HEK293 (cell line): ENCODE results near the gene PHACTR1.

Source experiments
- CTCF ChIA-PET: fragments of 350-600 bp; formaldehyde crosslinking; extraction: SDS; loops from one replicate; lab custom pipeline; 2021; ENCODE audit warnings: antibody characterized with exemption; lab: Yijun Ruan, JAX
- POLR2A ChIA-PET: fragments of 300-600 bp; formaldehyde crosslinking; extraction: SDS; loops from one replicate; lab custom pipeline; 2020; ENCODE audit warnings: antibody characterized with exemption, inconsistent platforms; lab: Yijun Ruan, JAX
- H3K27ac ChIP-seq: fragments of 200-500 bp; sonication (Bioruptor generic); 2 replicates; pipeline ENCODE4 v1.5.1; 2014; ENCODE audit warnings: low read depth, low read length, control low read depth, inconsistent platforms; ENCODE audit errors: extremely low read depth
- H3K36me3 ChIP-seq, 2 experiments: fragments of 200-500 bp in 1 of 2; sonication (Bioruptor generic) in 1 of 2; 1 replicate in 1 of 2; 2 replicates in 1 of 2; pipeline ENCODE4 v1.5.1; 2014 to 2017; ENCODE audit warnings: inconsistent platforms in 2 of 2, low read length in 2 of 2; ENCODE audit not compliant: control insufficient read depth in 2 of 2, insufficient read depth in 1 of 2
- H3K4me1 ChIP-seq: fragments of 200-500 bp; sonication (Bioruptor generic); 2 replicates; pipeline ENCODE4 v1.5.1; 2014; ENCODE audit warnings: mild to moderate bottlenecking, low read length, inconsistent platforms; ENCODE audit not compliant: control insufficient read depth, insufficient read depth
- H3K4me3 ChIP-seq: 2 replicates; pipeline ENCODE4 v1.5.1; 2011; ENCODE audit warnings: low read depth, mild to moderate bottlenecking, control low read depth, low read length, moderate library complexity
- H3K9me3 ChIP-seq: fragments of 200-500 bp; sonication (Bioruptor generic); 2 replicates; pipeline ENCODE4 v1.5.1; 2014; ENCODE audit warnings: low read depth, low read length, inconsistent platforms; ENCODE audit not compliant: control insufficient read depth, insufficient read depth
- YY2 ChIP-seq: fragments of 450-650 bp; formaldehyde crosslinking; IDR thresholded peaks from 2 replicates; pipeline ENCODE4 v1.5.1; 2016; ENCODE audit warnings: missing biosample characterization, missing genetic modification characterization
- ZFP37 ChIP-seq: fragments of 450-650 bp; formaldehyde crosslinking; IDR thresholded peaks from 2 replicates; pipeline ENCODE4 v1.5.1; 2016; ENCODE audit warnings: missing biosample characterization, missing genetic modification characterization
- ZNF2 ChIP-seq: fragments of 450-650 bp; formaldehyde crosslinking; IDR thresholded peaks from 2 replicates; pipeline ENCODE4 v1.5.1; 2016; ENCODE audit warnings: missing biosample characterization, missing genetic modification characterization
- ZNF23 ChIP-seq: fragments of 450-650 bp; formaldehyde crosslinking; IDR thresholded peaks from 2 replicates; pipeline ENCODE4 v1.5.1; 2016; ENCODE audit warnings: missing biosample characterization, missing genetic modification characterization, borderline replicate concordance
- ZNF24 ChIP-seq: fragments of 450-650 bp; formaldehyde crosslinking; IDR thresholded peaks from 2 replicates; pipeline ENCODE4 v1.5.1; 2016; ENCODE audit warnings: missing biosample characterization, missing genetic modification characterization
- ZNF248 ChIP-seq: fragments of 450-650 bp; formaldehyde crosslinking; IDR thresholded peaks from 2 replicates; pipeline ENCODE4 v1.5.1; 2017; ENCODE audit warnings: missing biosample characterization, missing genetic modification characterization
- ZNF266 ChIP-seq: fragments of 450-650 bp; formaldehyde crosslinking; IDR thresholded peaks from 2 replicates; pipeline ENCODE4 v1.5.1; 2016; ENCODE audit warnings: missing biosample characterization, missing genetic modification characterization, low read depth
- ZNF354C ChIP-seq: fragments of 450-650 bp; formaldehyde crosslinking; IDR thresholded peaks from 2 replicates; pipeline ENCODE4 v1.5.1; 2016; ENCODE audit warnings: missing biosample characterization, missing genetic modification characterization, low read depth, borderline replicate concordance
- ZNF658 ChIP-seq: fragments of 450-650 bp; formaldehyde crosslinking; IDR thresholded peaks from 2 replicates; pipeline ENCODE4; 2016; ENCODE audit warnings: missing biosample characterization, missing genetic modification characterization
- ZNF660 ChIP-seq: fragments of 450-650 bp; IDR thresholded peaks from 2 replicates; pipeline ENCODE4 v1.5.1; 2018; ENCODE audit warnings: missing biosample characterization, mild to moderate bottlenecking, missing genetic modification characterization
- ZNF768 ChIP-seq: fragments of 450-650 bp; formaldehyde crosslinking; IDR thresholded peaks from 2 replicates; pipeline ENCODE4 v1.5.1; 2018; ENCODE audit warnings: missing biosample characterization, mild to moderate bottlenecking, missing genetic modification characterization
- TF ChIP-seq, protein P1 (sequence below): fragments of 450-650 bp; formaldehyde crosslinking; IDR thresholded peaks from 2 replicates; pipeline ENCODE4 v1.5.1; 2016; ENCODE audit warnings: missing biosample characterization, missing genetic modification characterization, borderline replicate concordance
- TF ChIP-seq, protein P2 (sequence below): fragments of 450-650 bp; formaldehyde crosslinking; IDR thresholded peaks from 2 replicates; pipeline ENCODE4 v1.5.1; 2017; ENCODE audit warnings: missing biosample characterization, missing genetic modification characterization

PHACTR1 gene

DNA sequence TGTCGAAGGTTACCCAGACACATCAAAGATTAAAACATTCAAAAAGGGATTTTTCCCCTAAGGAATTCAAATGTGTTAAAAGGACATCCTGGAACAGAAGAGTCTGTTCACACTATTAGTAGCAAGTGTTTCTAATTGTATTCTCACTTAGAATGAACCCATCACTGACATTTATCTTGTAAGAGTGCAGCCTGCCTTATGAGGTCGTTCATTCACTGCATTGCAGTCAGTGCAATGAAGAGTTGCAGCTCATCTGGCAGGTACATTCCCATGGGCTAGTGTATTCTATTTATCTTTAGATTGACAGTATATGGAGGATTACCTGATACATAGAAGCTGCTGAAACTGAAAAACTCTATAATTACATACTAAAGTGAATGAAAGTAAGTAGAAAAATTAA lies 36.5 kb downstream of the PHACTR1 start:
- no peaks in the 10 kb centered on the region for H3K9me3 ChIP-seq
- H3K27ac ChIP-seq = no peak overlapping the region
- POLR2A ChIA-PET = no interaction called here
- CTCF ChIA-PET = no interaction called here
- TF ChIP-seq ZFP37 (tag by site-specific recombination) (no peak), ZNF266 (tag by site-specific recombination) (no peak), ZNF2 (tag by site-specific recombination) (no peak), ZNF248 (no peak), ZNF768 (no peak)
- TF ChIP-seq, protein P1, sequence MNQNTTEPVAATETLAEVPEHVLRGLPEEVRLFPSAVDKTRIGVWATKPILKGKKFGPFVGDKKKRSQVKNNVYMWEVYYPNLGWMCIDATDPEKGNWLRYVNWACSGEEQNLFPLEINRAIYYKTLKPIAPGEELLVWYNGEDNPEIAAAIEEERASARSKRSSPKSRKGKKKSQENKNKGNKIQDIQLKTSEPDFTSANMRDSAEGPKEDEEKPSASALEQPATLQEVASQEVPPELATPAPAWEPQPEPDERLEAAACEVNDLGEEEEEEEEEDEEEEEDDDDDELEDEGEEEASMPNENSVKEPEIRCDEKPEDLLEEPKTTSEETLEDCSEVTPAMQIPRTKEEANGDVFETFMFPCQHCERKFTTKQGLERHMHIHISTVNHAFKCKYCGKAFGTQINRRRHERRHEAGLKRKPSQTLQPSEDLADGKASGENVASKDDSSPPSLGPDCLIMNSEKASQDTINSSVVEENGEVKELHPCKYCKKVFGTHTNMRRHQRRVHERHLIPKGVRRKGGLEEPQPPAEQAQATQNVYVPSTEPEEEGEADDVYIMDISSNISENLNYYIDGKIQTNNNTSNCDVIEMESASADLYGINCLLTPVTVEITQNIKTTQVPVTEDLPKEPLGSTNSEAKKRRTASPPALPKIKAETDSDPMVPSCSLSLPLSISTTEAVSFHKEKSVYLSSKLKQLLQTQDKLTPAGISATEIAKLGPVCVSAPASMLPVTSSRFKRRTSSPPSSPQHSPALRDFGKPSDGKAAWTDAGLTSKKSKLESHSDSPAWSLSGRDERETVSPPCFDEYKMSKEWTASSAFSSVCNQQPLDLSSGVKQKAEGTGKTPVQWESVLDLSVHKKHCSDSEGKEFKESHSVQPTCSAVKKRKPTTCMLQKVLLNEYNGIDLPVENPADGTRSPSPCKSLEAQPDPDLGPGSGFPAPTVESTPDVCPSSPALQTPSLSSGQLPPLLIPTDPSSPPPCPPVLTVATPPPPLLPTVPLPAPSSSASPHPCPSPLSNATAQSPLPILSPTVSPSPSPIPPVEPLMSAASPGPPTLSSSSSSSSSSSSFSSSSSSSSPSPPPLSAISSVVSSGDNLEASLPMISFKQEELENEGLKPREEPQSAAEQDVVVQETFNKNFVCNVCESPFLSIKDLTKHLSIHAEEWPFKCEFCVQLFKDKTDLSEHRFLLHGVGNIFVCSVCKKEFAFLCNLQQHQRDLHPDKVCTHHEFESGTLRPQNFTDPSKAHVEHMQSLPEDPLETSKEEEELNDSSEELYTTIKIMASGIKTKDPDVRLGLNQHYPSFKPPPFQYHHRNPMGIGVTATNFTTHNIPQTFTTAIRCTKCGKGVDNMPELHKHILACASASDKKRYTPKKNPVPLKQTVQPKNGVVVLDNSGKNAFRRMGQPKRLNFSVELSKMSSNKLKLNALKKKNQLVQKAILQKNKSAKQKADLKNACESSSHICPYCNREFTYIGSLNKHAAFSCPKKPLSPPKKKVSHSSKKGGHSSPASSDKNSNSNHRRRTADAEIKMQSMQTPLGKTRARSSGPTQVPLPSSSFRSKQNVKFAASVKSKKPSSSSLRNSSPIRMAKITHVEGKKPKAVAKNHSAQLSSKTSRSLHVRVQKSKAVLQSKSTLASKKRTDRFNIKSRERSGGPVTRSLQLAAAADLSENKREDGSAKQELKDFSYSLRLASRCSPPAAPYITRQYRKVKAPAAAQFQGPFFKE (tag by site-specific recombination) = no peak
- TF ChIP-seq, protein P2, sequence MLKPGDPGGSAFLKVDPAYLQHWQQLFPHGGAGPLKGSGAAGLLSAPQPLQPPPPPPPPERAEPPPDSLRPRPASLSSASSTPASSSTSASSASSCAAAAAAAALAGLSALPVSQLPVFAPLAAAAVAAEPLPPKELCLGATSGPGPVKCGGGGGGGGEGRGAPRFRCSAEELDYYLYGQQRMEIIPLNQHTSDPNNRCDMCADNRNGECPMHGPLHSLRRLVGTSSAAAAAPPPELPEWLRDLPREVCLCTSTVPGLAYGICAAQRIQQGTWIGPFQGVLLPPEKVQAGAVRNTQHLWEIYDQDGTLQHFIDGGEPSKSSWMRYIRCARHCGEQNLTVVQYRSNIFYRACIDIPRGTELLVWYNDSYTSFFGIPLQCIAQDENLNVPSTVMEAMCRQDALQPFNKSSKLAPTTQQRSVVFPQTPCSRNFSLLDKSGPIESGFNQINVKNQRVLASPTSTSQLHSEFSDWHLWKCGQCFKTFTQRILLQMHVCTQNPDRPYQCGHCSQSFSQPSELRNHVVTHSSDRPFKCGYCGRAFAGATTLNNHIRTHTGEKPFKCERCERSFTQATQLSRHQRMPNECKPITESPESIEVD = no peak
- no peak overlapping the region for H3K4me3 ChIP-seq
- peaks cover 4% of the 10 kb centered on the region; the same call in 1 of the 2 replicates for H3K4me1 ChIP-seq
- H3K36me3 ChIP-seq = no peaks in the 10 kb centered on the region

DNA sequence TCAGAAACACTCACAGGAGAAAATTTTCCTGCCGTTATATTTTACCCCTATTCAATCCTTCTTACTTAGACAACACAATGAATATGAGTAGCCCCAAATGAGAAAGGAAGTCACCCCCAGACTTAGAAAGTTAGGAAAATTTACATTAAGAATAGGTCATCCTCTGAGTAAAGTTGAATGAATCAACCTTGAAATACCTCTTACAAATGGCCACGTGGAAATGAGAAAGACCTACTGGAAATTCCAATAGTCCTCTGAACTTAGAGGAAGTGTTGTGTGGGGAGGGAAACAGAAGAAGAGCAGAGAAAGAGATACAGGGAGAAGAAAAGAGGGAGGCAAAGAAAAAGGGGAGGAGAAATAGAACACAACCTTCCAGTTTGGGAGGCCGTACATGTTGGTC lies 43.7 kb downstream of the PHACTR1 start:
- TF ChIP-seq ZNF354C (tag by site-specific recombination) (no peak), ZNF658 (tag by site-specific recombination) (no peak), ZNF24 (tag by site-specific recombination) (no peak), YY2 (tag by site-specific recombination) (no peak), ZNF768 (no peak), ZNF23 (tag by site-specific recombination) (no peak)
- TF ChIP-seq, all 188 proteins: peak for 0
- POLR2A ChIA-PET = no interaction called here
- H3K36me3 ChIP-seq = no peaks in the 10 kb centered on the region
- no peak overlapping the region for H3K27ac ChIP-seq
- no peak overlapping the region for H3K4me3 ChIP-seq
- H3K9me3 ChIP-seq = no peaks in the 10 kb centered on the region
- CTCF ChIA-PET = no interaction called here
- H3K4me1 ChIP-seq = no peaks in the 10 kb centered on the region

DNA sequence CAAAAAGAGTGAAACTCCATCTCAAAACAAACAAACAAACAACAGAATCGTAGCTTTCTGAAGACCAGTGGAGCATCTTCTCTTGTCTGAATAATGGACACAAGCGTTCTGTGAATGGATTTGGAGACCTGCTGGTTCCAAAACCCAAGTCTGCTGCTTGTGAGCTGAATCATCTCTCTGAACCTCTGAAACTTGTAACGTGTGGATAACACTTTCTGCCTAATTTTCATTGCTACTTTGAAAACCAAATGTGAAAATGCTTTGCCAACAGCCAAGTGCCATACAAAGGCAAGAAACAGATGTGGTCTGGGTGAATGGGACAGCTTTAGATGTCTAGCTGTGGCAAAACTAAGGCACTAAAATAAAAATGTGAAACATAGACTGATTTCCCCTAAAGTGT lies 44.3 kb downstream of the PHACTR1 start:
- ChIA-PET POLR2A (no interaction called here), CTCF (no interaction called here)
- H3K4me3 ChIP-seq = no peak overlapping the region
- H3K36me3 ChIP-seq = no peaks in the 10 kb centered on the region
- H3K27ac ChIP-seq = no peak overlapping the region
- TF ChIP-seq ZNF660 = no peak
- H3K4me1 ChIP-seq = no peaks in the 10 kb centered on the region
- no peaks in the 10 kb centered on the region for H3K9me3 ChIP-seq
